ENCODE results near the gene SOX13.

SOX13 gene

GRCh38 chr1:204065174-204065985 lies 7.5 kb upstream of the SOX13 start:
- TF ChIP-seq CTCF (conservative IDR thresholded peaks at IDR 0.05): no peak
- no peak for TF ChIP-seq ZFX (IDR thresholded peaks at IDR 0.05)

GRCh38 chr1:204065986-204066300 lies 7.0 kb upstream of the SOX13 start:
- TF ChIP-seq CTCF (conservative IDR thresholded peaks at IDR 0.05) (no peak), ZFX (IDR thresholded peaks at IDR 0.05) (no peak)
- no peak overlapping the region for H3K27ac ChIP-seq

More at GRCh38 chr1:204065174-204065985, 7.5 kb upstream of the SOX13 start:
- H3K27ac ChIP-seq: no peak overlapping the region

GRCh38 chr1:204067935-204068334 lies 5.0 kb upstream of the SOX13 start:
- TF ChIP-seq ZFX (IDR thresholded peaks at IDR 0.05): no peak
- TF ChIP-seq CTCF (conservative IDR thresholded peaks at IDR 0.05): no peak
- no peak overlapping the region for H3K27ac ChIP-seq

- no peak overlapping the region for H3K27ac ChIP-seq
Observed at GRCh38 chr1:204069887-204070286, 3.0 kb upstream of the SOX13 start.

GRCh38 chr1:204070895-204071294 lies 2.0 kb upstream of the SOX13 start:
- H3K27ac ChIP-seq: no peak overlapping the region
- TF ChIP-seq CTCF (conservative IDR thresholded peaks at IDR 0.05): no peak
- TF ChIP-seq ZFX (IDR thresholded peaks at IDR 0.05): no peak

More at GRCh38 chr1:204069887-204070286, 3.0 kb upstream of the SOX13 start:
- TF ChIP-seq ZFX (IDR thresholded peaks at IDR 0.05) (no peak), CTCF (conservative IDR thresholded peaks at IDR 0.05) (no peak)

GRCh38 chr1:204073837-204074273 lies 940 bp downstream of the SOX13 start:
- peak overlapping the region; percentile 71 for H3K27ac ChIP-seq
- no peak for TF ChIP-seq ZFX (IDR thresholded peaks at IDR 0.05)
- no peak for TF ChIP-seq CTCF (conservative IDR thresholded peaks at IDR 0.05)

- peak overlapping the region; percentile 71 for H3K27ac ChIP-seq
- no peak for TF ChIP-seq CTCF (conservative IDR thresholded peaks at IDR 0.05)
- TF ChIP-seq ZFX (IDR thresholded peaks at IDR 0.05): no peak
Observed at GRCh38 chr1:204074274-204075138, 1.6 kb downstream of the SOX13 start.
